Stimulated activated CD8-positive, alpha-beta memory T cell treated with anti-CD3 and anti-CD28 coated beads, Interleukin-12 subunit alpha, Interleukin-12 subunit beta, amount 100 ng/mL, for 4 hours (primary cell): Measurements from ENCODE around the gene DOCK9.

Experiments
- DNase-seq: peaks from one replicate; pipeline ENCODE4 v3.0.0-alpha.2; 2020; ENCODE audit warnings: low read depth

DOCK9 gene

GRCh38 chr13:98975822-98976261 lies 2.0 kb downstream of the DOCK9 start:
- DNase-seq: no peak

GRCh38 chr13:98974053-98974452 lies 3.8 kb downstream of the DOCK9 start:
- no peak for DNase-seq

- DNase-seq: no peak
These were observed 5.2 kb downstream of the DOCK9 start for GRCh38 chr13:98972627-98973026.

GRCh38 chr13:98972059-98972458 lies 5.8 kb downstream of the DOCK9 start:
- no peak for DNase-seq

- DNase-seq: no peak
These were observed 7.5 kb downstream of the DOCK9 start for GRCh38 chr13:98970330-98970729.

GRCh38 chr13:98967491-98967890 lies 10.4 kb downstream of the DOCK9 start:
- DNase-seq: no peak

- no peak for DNase-seq
These were observed 11.8 kb downstream of the DOCK9 start for GRCh38 chr13:98966019-98966418.

GRCh38 chr13:98965325-98965724 lies 12.5 kb downstream of the DOCK9 start:
- DNase-seq: no peak

GRCh38 chr13:98963917-98964316 lies 13.9 kb downstream of the DOCK9 start:
- no peak for DNase-seq

- DNase-seq: no peak
These were observed 14.8 kb downstream of the DOCK9 start for GRCh38 chr13:98962901-98963590.

GRCh38 chr13:98961503-98962105 lies 16.3 kb downstream of the DOCK9 start:
- DNase-seq: no peak

- no peak for DNase-seq
These were observed 17.0 kb downstream of the DOCK9 start for GRCh38 chr13:98960606-98961502.

- DNase-seq: no peak
These were observed 17.9 kb downstream of the DOCK9 start for GRCh38 chr13:98959786-98960605.

- no peak for DNase-seq
These were observed 18.6 kb downstream of the DOCK9 start for GRCh38 chr13:98959291-98959690.

GRCh38 chr13:98958443-98958794 lies 19.4 kb downstream of the DOCK9 start:
- DNase-seq: no peak

GRCh38 chr13:98957731-98958442 lies 20.0 kb downstream of the DOCK9 start:
- DNase-seq: no peak

- no peak for DNase-seq
These were observed 22.5 kb downstream of the DOCK9 start for GRCh38 chr13:98955336-98955735.

- no peak for DNase-seq
These were observed 23.6 kb downstream of the DOCK9 start for GRCh38 chr13:98954313-98954712.

- DNase-seq: no peak
These were observed 26.6 kb downstream of the DOCK9 start for GRCh38 chr13:98951266-98951665.

- no peak for DNase-seq
These were observed 27.2 kb downstream of the DOCK9 start for GRCh38 chr13:98950705-98951104.

GRCh38 chr13:98947925-98948324 lies 29.9 kb downstream of the DOCK9 start:
- DNase-seq: no peak
